GM18951 (cell line): Measurements from ENCODE around the gene CCND2.

Experiments
- POLR2A ChIP-seq: IDR thresholded peaks from 4 replicates; pipeline ENCODE4 v1.6.1; 2011; ENCODE audit warnings: mild to moderate bottlenecking; ENCODE audit not compliant: insufficient read length, insufficient read depth; ENCODE audit errors: extremely low read depth
- in situ Hi-C: fragments of 300-500 bp; cut with MboI; formaldehyde crosslinking; loops from one replicate; pipeline ENCODE4 v1.12.0; 2022; ENCODE audit warnings: low sequenced_read_pairs, mixed read lengths, inconsistent platforms; ENCODE audit not compliant: unreplicated experiment

Gene CCND2

DNA sequence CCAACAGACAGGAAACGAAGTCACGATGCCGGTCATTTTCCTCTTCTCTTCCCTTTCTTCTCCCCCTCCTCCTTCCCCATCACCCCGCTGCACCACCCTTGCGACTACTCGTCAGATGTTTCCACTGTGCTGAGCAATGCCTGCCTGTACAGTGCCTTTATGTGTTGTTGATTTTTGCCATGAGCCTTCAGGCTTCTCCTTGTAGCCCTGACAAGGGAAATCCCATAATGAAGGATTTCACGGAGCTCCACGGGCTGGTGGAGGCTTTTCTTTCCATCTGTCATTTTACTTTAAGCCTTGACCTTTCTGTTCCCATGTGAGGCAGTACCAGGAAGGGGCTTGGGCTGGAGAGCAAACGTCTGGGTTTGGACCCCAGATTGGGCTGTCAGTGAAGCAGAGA lies 28.7 kb upstream of the CCND2 start:
- no peak for TF ChIP-seq POLR2A
- in situ Hi-C loops = no loop called here

DNA sequence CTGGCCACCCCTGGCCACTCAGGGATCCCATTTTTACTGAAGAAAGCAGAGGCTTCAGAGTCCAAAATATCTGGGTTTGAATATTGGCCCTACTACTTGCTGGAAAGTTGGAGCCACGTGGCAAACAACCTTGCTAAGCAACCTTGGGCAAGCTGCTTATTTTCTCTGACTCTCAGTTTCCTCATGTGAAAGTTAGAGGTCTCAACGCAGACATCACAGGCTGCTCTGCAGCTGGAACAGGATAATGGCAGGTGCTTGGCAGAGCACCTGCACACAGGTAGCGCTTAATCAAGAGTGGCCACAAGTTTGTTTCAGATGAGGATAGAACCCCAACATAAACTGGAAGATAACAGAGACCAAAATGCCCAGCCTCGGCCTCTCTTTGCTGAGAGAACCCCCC lies 28.1 kb upstream of the CCND2 start:
- TF ChIP-seq POLR2A = no peak
- in situ Hi-C loops = no loop called here

DNA sequence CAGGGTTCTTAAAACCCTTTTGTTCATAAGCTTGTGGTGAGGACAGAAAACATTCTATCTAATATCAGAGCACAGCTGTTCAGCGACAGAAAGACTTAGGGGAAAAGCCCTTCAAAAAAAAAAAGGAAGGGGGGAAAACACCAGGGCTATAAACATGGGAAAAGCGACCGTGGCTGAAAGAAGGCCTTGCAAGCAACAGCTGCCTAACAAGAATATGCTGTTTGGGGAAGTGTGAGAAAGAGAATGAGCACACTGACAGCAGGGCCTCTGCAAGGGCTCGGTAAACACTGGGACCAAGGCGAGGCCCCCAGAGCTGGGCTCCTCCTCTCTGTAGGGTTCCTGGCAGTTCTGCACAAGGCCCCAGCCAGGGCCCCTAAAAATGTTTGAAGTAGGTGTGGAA lies 27.4 kb upstream of the CCND2 start:
- in situ Hi-C loops = no loop called here
- no peak for TF ChIP-seq POLR2A

DNA sequence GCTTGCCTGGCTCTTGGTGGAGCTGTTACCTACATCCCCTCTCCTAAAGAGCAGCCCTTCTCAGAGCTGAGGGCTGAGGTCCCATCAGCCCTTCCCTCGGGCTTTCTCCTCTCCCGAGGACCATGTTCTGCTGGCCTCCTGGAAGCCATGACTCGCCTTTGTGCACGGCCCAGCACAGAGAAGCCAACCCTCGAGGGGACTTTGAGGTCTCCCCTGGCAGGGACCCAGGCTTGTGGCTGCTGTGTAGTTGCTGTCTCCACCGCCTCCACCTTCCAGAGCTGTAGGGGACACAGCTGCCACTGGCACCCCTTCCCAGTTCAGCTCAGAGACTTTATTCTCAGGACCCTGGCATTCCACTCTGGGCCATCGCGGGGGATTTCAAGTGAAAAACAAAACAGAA lies 22.9 kb upstream of the CCND2 start:
- TF ChIP-seq POLR2A = no peak
- in situ Hi-C loops = no loop called here

DNA sequence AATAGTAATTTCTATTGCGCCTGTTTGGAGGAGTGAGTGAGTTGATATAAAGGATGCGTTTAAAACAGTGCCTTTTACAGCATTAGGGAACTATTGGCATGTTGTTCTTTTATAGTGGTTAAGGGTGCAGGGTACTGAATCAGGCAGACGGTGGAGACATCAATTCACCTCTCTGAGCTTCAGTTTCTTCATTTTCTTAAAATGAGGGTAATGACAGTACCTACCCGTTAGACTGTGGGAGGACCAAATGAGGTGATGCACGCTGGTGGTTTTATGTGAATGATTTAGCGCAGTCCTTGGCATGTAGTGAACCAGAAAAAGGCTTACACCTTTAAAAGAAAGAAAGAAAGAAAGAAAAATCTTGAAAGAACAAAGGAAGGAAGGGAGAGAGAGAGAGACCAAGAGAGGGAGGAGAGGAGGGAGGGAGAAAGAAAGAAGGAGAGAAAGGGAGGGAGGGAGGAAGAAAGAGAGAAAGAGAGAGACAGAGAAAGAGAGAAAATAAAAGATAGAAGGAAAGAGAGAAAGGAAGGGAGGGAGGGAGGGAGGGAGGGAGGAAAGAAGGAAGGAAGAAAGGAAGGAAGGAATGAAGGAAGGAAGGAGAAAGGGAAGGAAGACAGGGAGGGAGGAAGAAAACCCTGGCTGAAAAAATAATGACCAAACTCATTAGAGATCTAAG lies 22.2 kb upstream of the CCND2 start:
- no peak for TF ChIP-seq POLR2A

DNA sequence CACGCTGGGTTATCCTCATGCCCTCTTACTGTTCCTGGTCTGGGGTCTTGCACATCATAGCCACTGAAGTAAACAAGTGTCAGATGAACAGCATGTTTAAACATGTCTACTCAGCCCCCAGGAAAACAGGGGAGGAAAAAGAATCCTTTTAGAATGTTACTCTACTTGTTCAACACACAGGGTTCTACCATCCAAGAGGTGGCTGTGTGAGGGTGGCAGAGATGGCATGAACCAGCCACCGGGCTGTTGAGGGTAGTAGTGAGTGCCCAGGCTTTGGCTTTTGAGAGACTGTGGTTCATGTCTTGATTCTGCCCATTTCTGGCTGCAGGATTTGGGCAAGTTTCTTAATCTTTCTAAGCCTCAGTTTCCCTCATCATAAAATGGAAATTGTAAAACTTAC lies 21.6 kb upstream of the CCND2 start:
- in situ Hi-C loops = no loop called here
- no peak for TF ChIP-seq POLR2A

More for the DNA sequence above, 22.2 kb upstream of the CCND2 start:
- in situ Hi-C loops = no loop called here

GRCh38 chr12:4252601-4253000 lies 21.0 kb upstream of the CCND2 start:
- TF ChIP-seq POLR2A = no peak
- in situ Hi-C loops = no loop called here

GRCh38 chr12:4256043-4256826 lies 17.3 kb upstream of the CCND2 start:
- TF ChIP-seq POLR2A = no peak
- in situ Hi-C loops = no loop called here

DNA sequence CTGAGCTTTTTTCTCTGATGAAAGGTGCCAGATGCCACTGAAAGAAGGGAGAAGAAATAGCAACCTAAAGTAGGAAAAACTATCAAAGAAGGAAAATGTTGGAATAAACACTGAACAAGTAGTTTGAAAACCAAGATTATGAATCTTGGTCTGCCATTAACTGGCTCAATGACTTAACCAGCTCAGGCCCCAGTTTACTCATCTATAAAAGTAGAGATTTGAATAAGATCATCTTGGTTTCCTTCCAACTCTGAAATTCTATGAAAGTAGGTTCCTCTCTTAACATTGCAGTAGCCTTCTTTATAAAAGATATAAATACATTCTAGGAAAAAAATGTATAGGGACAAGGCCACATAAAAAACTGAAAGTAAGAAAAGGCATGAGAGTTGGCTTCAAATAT lies 16.1 kb upstream of the CCND2 start:
- in situ Hi-C loops = no loop called here
- TF ChIP-seq POLR2A = no peak

GRCh38 chr12:4259099-4259498 lies 14.5 kb upstream of the CCND2 start:
- no peak for TF ChIP-seq POLR2A
- in situ Hi-C loops = no loop called here

DNA sequence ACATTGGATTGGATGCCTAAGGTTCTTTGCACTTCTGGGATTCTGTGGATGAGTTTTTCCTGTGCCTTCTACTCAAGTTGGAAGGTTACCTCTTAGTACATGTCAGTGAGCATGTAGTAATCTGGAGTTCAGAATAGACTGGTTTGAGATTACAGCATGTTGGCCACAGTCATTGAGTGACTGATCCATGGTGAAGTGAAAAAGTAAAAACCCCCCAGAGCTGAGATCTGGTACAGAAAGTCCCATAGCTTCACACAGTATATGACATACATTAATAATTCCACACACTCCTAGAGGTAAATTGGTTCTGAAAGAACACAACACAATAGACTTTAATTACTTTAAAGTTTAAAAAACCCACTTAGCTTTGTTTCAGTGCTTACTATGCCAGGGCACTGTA lies 11.9 kb upstream of the CCND2 start:
- TF ChIP-seq POLR2A = no peak
- in situ Hi-C loops = no loop called here

GRCh38 chr12:4265280-4265679 lies 8.3 kb upstream of the CCND2 start:
- in situ Hi-C loops = no loop called here
- no peak for TF ChIP-seq POLR2A

GRCh38 chr12:4266990-4267389 lies 6.6 kb upstream of the CCND2 start:
- in situ Hi-C loops = no loop called here
- no peak for TF ChIP-seq POLR2A

DNA sequence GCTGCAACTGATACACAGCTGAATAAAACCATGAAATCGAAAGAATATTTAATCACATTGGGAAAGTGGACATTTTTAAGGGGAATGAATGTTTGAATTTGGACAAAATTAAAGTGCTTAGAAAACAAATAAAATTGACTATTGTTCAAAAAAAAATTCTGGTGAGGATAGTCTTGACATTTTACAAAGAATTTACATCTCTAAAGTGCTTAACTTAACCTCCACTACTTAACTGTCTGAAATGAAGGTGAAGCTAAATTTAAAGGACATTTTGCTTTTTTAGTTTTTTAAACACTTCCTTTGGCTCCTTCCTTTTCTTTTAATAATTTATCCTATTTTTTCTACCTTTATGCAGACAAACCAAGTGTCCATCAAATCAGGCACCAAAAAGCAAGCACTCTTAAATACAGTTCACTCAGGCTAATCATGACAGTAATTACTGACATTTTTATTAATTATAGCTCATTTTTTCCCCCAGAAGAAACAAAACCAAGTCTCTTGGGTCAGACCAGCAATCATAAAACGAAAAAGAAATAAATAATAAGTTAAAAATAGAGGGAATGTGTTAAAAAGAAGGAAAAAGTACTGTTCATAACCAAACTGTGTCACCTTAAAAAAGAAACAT lies 5.7 kb upstream of the CCND2 start:
- in situ Hi-C loops = no loop called here
- TF ChIP-seq POLR2A = no peak
